Gastroesophageal sphincter (tissue), 3 donors: ENCODE results near the gene GRM7.

Experiments used
- EP300 ChIP-seq: sonication (generic); formaldehyde crosslinking; IDR thresholded peaks from one replicate; pipeline ENCODE4 v1.6.1; 2017; ENCODE audit warnings: antibody characterized with exemption, mild to moderate bottlenecking
- POLR2AphosphoS5 ChIP-seq: sonication (generic); formaldehyde crosslinking; IDR thresholded peaks from one replicate; pipeline ENCODE4 v1.6.1; 2017; ENCODE audit warnings: antibody characterized with exemption
- TF ChIP-seq, protein P1 (sequence below), 4 experiments: fragments of 200-600 bp in 2 of 4; fragments of 450-650 bp in 2 of 4; sonication (generic) in 1 of 4; IDR thresholded peaks; one replicate each; pipeline ENCODE4 v1.5.1; 2017 to 2019; ENCODE audit warnings: antibody characterized with exemption in 4 of 4, mild to moderate bottlenecking in 2 of 4, moderate library complexity in 2 of 4

DNA sequence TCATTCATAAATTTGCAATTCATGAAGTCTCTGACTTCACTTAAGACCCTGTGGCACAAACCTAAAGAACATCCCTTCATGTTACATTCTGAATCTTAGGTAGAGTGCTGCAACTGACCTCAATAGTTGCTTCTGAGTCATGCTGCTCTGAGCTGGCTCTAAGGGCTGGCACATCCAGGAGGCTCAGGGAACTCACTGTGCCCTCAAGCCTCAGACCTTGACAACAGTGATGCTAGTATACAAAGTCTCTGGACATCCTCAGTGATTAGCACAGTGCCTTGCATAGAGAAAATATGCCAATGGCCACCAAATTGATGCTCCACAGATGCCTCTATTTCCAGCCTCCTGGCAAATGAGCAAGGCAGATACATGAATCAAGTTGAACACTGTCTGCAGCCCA lies 899.8 kb downstream of the GRM7 start:
- TF ChIP-seq POLR2AphosphoS5 (no peak), EP300 (no peak)
- TF ChIP-seq, protein P1, sequence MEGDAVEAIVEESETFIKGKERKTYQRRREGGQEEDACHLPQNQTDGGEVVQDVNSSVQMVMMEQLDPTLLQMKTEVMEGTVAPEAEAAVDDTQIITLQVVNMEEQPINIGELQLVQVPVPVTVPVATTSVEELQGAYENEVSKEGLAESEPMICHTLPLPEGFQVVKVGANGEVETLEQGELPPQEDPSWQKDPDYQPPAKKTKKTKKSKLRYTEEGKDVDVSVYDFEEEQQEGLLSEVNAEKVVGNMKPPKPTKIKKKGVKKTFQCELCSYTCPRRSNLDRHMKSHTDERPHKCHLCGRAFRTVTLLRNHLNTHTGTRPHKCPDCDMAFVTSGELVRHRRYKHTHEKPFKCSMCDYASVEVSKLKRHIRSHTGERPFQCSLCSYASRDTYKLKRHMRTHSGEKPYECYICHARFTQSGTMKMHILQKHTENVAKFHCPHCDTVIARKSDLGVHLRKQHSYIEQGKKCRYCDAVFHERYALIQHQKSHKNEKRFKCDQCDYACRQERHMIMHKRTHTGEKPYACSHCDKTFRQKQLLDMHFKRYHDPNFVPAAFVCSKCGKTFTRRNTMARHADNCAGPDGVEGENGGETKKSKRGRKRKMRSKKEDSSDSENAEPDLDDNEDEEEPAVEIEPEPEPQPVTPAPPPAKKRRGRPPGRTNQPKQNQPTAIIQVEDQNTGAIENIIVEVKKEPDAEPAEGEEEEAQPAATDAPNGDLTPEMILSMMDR (IDR thresholded peaks at IDR 0.05), result no peak
